SK-N-DZ (cell line): ENCODE data around the gene SLC37A2.
"Not testable (repeated sequence)": the region's sequence is repeated elsewhere in the genome, so short reads cannot be mapped to it uniquely, and the experiment has no call there.

Source experiments
- DNase-seq: peaks from one replicate; pipeline ENCODE4 v3.0.0-alpha.2; 2015; ENCODE audit warnings: low spot score

Gene SLC37A2

GRCh38 chr11:125083312-125084056 lies 20.4 kb downstream of the SLC37A2 start:
- DNase-seq = no peak

GRCh38 chr11:125084057-125084416 lies 20.9 kb downstream of the SLC37A2 start:
- DNase-seq = no peak

- no peak for DNase-seq
Measured at GRCh38 chr11:125084761-125085231, 21.7 kb downstream of the SLC37A2 start.

GRCh38 chr11:125085301-125086081 lies 22.4 kb downstream of the SLC37A2 start:
- no peak for DNase-seq

GRCh38 chr11:125086633-125087296 lies 23.7 kb downstream of the SLC37A2 start:
- no peak for DNase-seq

- no peak for DNase-seq
Measured at GRCh38 chr11:125088123-125088522, 25.0 kb downstream of the SLC37A2 start.

- DNase-seq = no peak
Measured at GRCh38 chr11:125088576-125089455, 25.7 kb downstream of the SLC37A2 start.

- DNase-seq = not testable (repeated sequence)
Measured at GRCh38 chr11:125089481-125089880, 26.4 kb downstream of the SLC37A2 start.

GRCh38 chr11:125090151-125090550 lies 27.0 kb downstream of the SLC37A2 start:
- DNase-seq = not testable (repeated sequence)

GRCh38 chr11:125090816-125091215 lies 27.7 kb downstream of the SLC37A2 start:
- no peak for DNase-seq

- peak; percentile 35 for DNase-seq
Measured at GRCh38 chr11:125091247-125091876, 28.3 kb downstream of the SLC37A2 start.

- no peak for DNase-seq
Measured at GRCh38 chr11:125091877-125092664, 29.0 kb downstream of the SLC37A2 start.

GRCh38 chr11:125092669-125093068 lies 29.6 kb downstream of the SLC37A2 start:
- DNase-seq = no peak

- no peak for DNase-seq
Measured at GRCh38 chr11:125093502-125093901, 30.4 kb downstream of the SLC37A2 start.

- DNase-seq = no peak
Measured at GRCh38 chr11:125094731-125095130, 31.6 kb downstream of the SLC37A2 start.

GRCh38 chr11:125100136-125100535 lies 37.0 kb downstream of the SLC37A2 start:
- DNase-seq = no peak

- no peak for DNase-seq
Measured at GRCh38 chr11:125101596-125101995, 38.5 kb downstream of the SLC37A2 start.

GRCh38 chr11:125102025-125102424 lies 38.9 kb downstream of the SLC37A2 start:
- DNase-seq = no peak

GRCh38 chr11:125102510-125102909 lies 39.4 kb downstream of the SLC37A2 start:
- DNase-seq = no peak

- no peak for DNase-seq
Measured at GRCh38 chr11:125105926-125106325, 42.8 kb downstream of the SLC37A2 start.
